ENCODE measurements around the gene MBP. TPM values are rescaled to one million over a fixed set of nuclear protein-coding genes. Genes with fewer than 3 reads are reported as not detected.

MBP gene
- polyA plus RNA-seq, 1 donor: 28.8 TPM

GRCh38 chr18:77090546-77091174 lies 41.9 kb downstream of the MBP start:
- Histone ChIP-seq H3K4me1 (ENCODE audit: control insufficient read depth, insufficient read depth, low read length) (peaks cover 18% of the 10 kb centered on the region), H3K4me3 (ENCODE audit: low read length) (no peak overlapping the region), H3K36me3 (ENCODE audit: control insufficient read depth, insufficient read depth, low read length) (peaks cover 10% of the 10 kb centered on the region), H3K27me3 (ENCODE audit: control insufficient read depth, insufficient read depth, low read length) (no peaks in the 10 kb centered on the region), H3K9me3 (ENCODE audit: control insufficient read depth, low read depth, low read length) (no peaks in the 10 kb centered on the region), H3K27ac (ENCODE audit: low read length) (no peak overlapping the region)
- no CpG with 5 or more reads among the region's 18 CpGs for WGBS (ENCODE audit: insufficient coverage, low lambda C conversion rate)
- DNase-seq: no peak

DNA sequence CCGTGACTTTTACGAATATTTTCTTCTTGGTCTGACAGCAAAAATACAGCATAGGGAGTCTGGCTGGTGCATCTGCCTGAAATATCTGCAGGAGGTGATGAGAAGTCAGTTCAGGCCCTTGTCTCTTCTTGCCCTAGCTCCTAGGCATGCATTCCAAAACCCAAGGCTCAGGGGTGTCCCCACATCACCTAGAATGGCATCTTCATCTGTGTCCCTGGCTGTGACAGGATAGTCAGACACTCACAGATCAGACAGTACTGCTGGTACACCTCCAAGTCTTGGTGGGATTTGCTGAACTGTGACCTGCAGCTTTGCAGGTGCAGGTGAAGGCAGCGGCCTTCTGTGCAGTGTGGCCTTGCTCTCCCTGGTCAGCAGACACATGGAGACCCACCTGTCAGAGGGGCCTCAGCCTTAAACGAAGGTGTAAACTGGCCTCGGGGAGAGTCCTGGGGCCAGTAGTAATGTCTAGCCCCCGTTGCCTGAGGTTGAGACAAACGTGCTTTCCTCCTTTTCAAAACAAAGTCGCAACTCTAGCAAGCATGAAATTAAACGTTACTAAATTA lies 42.8 kb downstream of the MBP start:
- no peak for DNase-seq
- Histone ChIP-seq H3K27ac (ENCODE audit: low read length) (no peak overlapping the region), H3K36me3 (ENCODE audit: control insufficient read depth, insufficient read depth, low read length) (peaks cover 3% of the 10 kb centered on the region), H3K4me3 (ENCODE audit: low read length) (no peak overlapping the region), H3K9me3 (ENCODE audit: control insufficient read depth, low read depth, low read length) (no peaks in the 10 kb centered on the region), H3K27me3 (ENCODE audit: control insufficient read depth, insufficient read depth, low read length) (no peaks in the 10 kb centered on the region), H3K4me1 (ENCODE audit: control insufficient read depth, insufficient read depth, low read length) (peaks cover 16% of the 10 kb centered on the region)
- no CpG with 5 or more reads among the region's 9 CpGs for WGBS (ENCODE audit: insufficient coverage, low lambda C conversion rate)

- Histone ChIP-seq H3K4me3 (ENCODE audit: low read length) (no peak overlapping the region), H3K4me1 (ENCODE audit: control insufficient read depth, insufficient read depth, low read length) (peaks cover 21% of the 10 kb centered on the region), H3K27ac (ENCODE audit: low read length) (no peak overlapping the region), H3K36me3 (ENCODE audit: control insufficient read depth, insufficient read depth, low read length) (no peaks in the 10 kb centered on the region), H3K27me3 (ENCODE audit: control insufficient read depth, insufficient read depth, low read length) (no peaks in the 10 kb centered on the region), H3K9me3 (ENCODE audit: control insufficient read depth, low read depth, low read length) (no peaks in the 10 kb centered on the region)
- DNase-seq: no peak
- no CpG with 5 or more reads among the region's 14 CpGs for WGBS (ENCODE audit: insufficient coverage, low lambda C conversion rate)
Observed at GRCh38 chr18:77088963-77089722, 43.4 kb downstream of the MBP start.

DNA sequence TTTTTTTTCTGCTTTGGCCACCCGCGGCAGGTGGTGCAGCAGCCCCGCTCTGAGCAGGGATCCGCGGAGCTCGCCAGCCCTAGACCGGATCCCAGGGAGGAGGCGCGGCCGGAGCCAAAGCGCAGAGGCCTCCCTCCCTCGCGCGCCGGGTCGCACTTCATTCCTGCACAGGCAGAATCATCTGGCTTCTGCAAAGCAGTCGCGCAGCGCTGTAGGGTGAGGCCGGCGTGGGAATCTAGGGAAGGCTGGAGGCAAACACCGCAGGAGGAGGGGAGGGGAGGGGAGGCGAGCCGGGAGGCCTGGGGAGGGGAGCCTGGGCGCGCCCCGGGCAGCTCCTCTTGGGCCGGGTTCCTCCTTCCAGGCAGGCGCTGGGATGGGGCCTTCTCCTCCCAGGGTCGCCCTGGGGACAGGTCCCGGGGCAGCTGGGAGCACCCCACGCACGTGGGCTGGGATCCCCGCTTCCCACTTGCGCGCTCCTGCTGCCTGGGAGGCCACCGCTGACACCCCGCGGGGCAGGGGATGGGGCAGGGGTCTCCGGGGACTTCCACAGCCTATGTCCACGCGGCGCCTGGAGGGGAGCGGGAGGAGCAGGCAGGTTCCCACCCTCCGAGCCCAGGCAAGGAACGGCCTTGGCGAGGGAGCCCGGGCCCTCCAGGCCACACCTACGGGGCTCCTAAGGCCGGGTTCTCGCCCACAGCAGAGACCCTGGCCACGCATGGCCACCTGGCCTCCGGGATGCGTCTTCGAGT lies 45.0 kb downstream of the MBP start:
- peak overlapping the region; percentile 46 for H3K4me3 ChIP-seq (ENCODE audit: low read length)
- peak; percentile 49 to 73 for DNase-seq

GRCh38 chr18:77086656-77087392 lies 45.8 kb downstream of the MBP start:
- H3K27ac ChIP-seq (ENCODE audit: low read length): peak overlapping the region; percentile 44
- 64% methylated on average over 7 of the region's 25 CpGs for WGBS (ENCODE audit: insufficient coverage, low lambda C conversion rate)
- H3K27me3 ChIP-seq (ENCODE audit: control insufficient read depth, insufficient read depth, low read length): no peaks in the 10 kb centered on the region
- no peaks in the 10 kb centered on the region for H3K9me3 ChIP-seq (ENCODE audit: control insufficient read depth, low read depth, low read length)
- peak overlapping the region; percentile 46 for H3K4me3 ChIP-seq (ENCODE audit: low read length)
- no peaks in the 10 kb centered on the region for H3K36me3 ChIP-seq (ENCODE audit: control insufficient read depth, insufficient read depth, low read length)
- DNase-seq: peak; percentile 48 to 62
- peaks cover 21% of the 10 kb centered on the region for H3K4me1 ChIP-seq (ENCODE audit: control insufficient read depth, insufficient read depth, low read length)

More for the DNA sequence above, 45.0 kb downstream of the MBP start:
- H3K27me3 ChIP-seq (ENCODE audit: control insufficient read depth, insufficient read depth, low read length): no peaks in the 10 kb centered on the region
- no peaks in the 10 kb centered on the region for H3K9me3 ChIP-seq (ENCODE audit: control insufficient read depth, low read depth, low read length)
- no CpG with 5 or more reads among the region's 55 CpGs for WGBS (ENCODE audit: insufficient coverage, low lambda C conversion rate)
- peak overlapping the region; percentile 44 for H3K27ac ChIP-seq (ENCODE audit: low read length)
- H3K36me3 ChIP-seq (ENCODE audit: control insufficient read depth, insufficient read depth, low read length): no peaks in the 10 kb centered on the region
- H3K4me1 ChIP-seq (ENCODE audit: control insufficient read depth, insufficient read depth, low read length): peaks cover 21% of the 10 kb centered on the region

- H3K4me3 ChIP-seq (ENCODE audit: low read length): no peak overlapping the region
Observed at GRCh38 chr18:77086034-77086433, 46.5 kb downstream of the MBP start.

DNA sequence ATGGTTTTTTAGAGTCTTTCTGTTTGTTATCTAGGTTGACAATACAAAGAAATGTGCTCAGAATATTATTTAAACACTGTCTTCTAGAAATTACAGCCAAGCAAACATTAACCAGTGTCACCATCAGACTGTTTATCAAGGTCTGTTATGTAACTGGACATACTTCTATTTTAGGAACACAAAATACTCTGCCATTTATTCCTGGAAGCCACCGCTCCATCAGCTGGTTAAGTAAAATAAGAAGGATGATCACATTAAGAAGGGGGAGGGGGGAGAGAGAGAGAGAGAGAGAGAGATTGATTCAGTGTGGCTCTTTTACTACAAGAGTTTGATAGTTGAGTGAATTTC lies 47.9 kb downstream of the MBP start:
- no peaks in the 10 kb centered on the region for H3K9me3 ChIP-seq (ENCODE audit: control insufficient read depth, low read depth, low read length)
- no peaks in the 10 kb centered on the region for H3K36me3 ChIP-seq (ENCODE audit: control insufficient read depth, insufficient read depth, low read length)
- DNase-seq: no peak
- peak overlapping the region; percentile 46 for H3K27ac ChIP-seq (ENCODE audit: low read length)
- peaks cover 21% of the 10 kb centered on the region for H3K4me1 ChIP-seq (ENCODE audit: control insufficient read depth, insufficient read depth, low read length)
- H3K27me3 ChIP-seq (ENCODE audit: control insufficient read depth, insufficient read depth, low read length): no peaks in the 10 kb centered on the region
- H3K4me3 ChIP-seq (ENCODE audit: low read length): no peak overlapping the region
- WGBS (ENCODE audit: insufficient coverage, low lambda C conversion rate): 80% methylated on average over 1 of the region's 1 CpG

More at GRCh38 chr18:77086034-77086433, 46.5 kb downstream of the MBP start:
- peaks cover 21% of the 10 kb centered on the region for H3K4me1 ChIP-seq (ENCODE audit: control insufficient read depth, insufficient read depth, low read length)
- no peaks in the 10 kb centered on the region for H3K27me3 ChIP-seq (ENCODE audit: control insufficient read depth, insufficient read depth, low read length)
- DNase-seq: no peak
- no CpG with 5 or more reads among the region's 3 CpGs for WGBS (ENCODE audit: insufficient coverage, low lambda C conversion rate)
- H3K27ac ChIP-seq (ENCODE audit: low read length): no peak overlapping the region
- no peaks in the 10 kb centered on the region for H3K9me3 ChIP-seq (ENCODE audit: control insufficient read depth, low read depth, low read length)
- H3K36me3 ChIP-seq (ENCODE audit: control insufficient read depth, insufficient read depth, low read length): no peaks in the 10 kb centered on the region

- Histone ChIP-seq H3K4me1 (ENCODE audit: control insufficient read depth, insufficient read depth, low read length) (peaks cover 11% of the 10 kb centered on the region), H3K4me3 (ENCODE audit: low read length) (no peak overlapping the region), H3K9me3 (ENCODE audit: control insufficient read depth, low read depth, low read length) (no peaks in the 10 kb centered on the region), H3K27ac (ENCODE audit: low read length) (no peak overlapping the region), H3K36me3 (ENCODE audit: control insufficient read depth, insufficient read depth, low read length) (peaks cover 3% of the 10 kb centered on the region), H3K27me3 (ENCODE audit: control insufficient read depth, insufficient read depth, low read length) (no peaks in the 10 kb centered on the region)
- no CpG with 5 or more reads among the region's 9 CpGs for WGBS (ENCODE audit: insufficient coverage, low lambda C conversion rate)
- DNase-seq: no peak
Observed at GRCh38 chr18:77082316-77082955, 50.1 kb downstream of the MBP start.

DNA sequence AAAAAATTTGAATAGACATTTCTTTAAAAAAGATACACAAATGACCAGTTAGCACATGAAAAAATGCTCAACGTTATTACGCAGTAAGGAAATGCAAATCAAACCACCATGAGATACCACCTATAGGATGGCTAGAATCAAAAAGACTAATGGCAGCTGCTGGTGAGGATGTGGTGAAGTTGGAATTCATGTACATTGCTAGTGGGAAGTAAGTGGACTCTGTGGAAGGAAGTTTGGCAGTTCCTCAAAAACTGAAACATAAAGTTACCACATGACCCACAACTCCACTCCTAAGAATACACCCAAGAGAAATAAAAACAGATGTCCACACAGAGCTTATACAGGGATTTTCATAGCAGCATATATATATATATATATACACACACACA lies 51.2 kb downstream of the MBP start:
- no peak overlapping the region for H3K27ac ChIP-seq (ENCODE audit: low read length)
- 82% methylated on average over 2 of the region's 2 CpGs for WGBS (ENCODE audit: insufficient coverage, low lambda C conversion rate)
- H3K9me3 ChIP-seq (ENCODE audit: control insufficient read depth, low read depth, low read length): no peaks in the 10 kb centered on the region
- no peak for DNase-seq
- no peak overlapping the region for H3K4me3 ChIP-seq (ENCODE audit: low read length)
- peaks cover 6% of the 10 kb centered on the region for H3K4me1 ChIP-seq (ENCODE audit: control insufficient read depth, insufficient read depth, low read length)
- no peaks in the 10 kb centered on the region for H3K27me3 ChIP-seq (ENCODE audit: control insufficient read depth, insufficient read depth, low read length)
- H3K36me3 ChIP-seq (ENCODE audit: control insufficient read depth, insufficient read depth, low read length): peaks cover 6% of the 10 kb centered on the region

Measured in large intestine (tissue), 3 donors.